HG03175 (cell line): ENCODE data around the gene LYSMD2.

Source experiments
- ATAC-seq: cut with Tn5 transposase; IDR thresholded peaks from one replicate; pipeline ENCODE4 v1.9.1; 2021; ENCODE audit warnings: mild to moderate bottlenecking, moderate library complexity; ENCODE audit not compliant: unreplicated experiment

Gene LYSMD2

DNA sequence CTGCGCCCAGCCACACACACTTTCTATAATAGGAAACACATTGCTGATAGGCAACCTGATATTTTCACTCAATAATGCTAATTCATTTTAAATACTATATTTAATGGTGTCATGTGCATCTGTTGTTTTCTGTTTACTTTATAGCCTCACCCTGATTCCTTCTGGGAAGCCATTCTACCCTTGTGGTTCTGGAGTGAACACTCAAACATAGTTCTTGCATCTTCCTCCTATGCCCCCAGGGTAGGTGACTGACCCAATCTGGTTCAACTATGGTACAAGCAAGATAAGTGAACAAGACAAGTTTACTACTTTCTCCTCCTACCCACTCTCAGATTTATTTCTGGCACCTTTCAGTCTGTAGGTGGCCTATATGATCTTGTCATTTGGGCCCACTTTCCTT is 60.4 kb downstream of the LYSMD2 start:
- no peak for ATAC-seq

DNA sequence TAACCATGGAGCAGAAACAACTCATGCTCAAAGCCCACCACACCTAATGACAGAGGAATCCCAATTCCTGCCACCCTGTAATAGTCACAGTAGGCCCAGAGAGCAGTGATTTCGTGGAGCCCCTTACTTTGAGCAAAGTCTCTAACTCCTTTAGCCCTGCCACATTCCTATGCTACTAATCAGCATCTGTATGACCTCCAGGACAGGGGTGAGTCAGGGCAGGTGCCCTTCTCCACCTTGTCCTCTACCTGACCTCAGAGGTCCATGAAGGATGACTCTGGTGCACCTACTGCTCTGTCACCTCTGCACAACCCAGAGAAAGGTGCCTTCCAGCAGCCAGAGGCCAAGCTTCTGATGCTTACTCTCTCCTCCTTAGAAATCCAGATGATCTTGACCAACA is 62.2 kb downstream of the LYSMD2 start:
- no peak for ATAC-seq
